Stimulated activated CD4-positive, alpha-beta T cell treated with anti-CD3 and anti-CD28 coated beads, Interleukin-1b, Interleukin-23, amount 100 ng/mL, for 24 hours (primary cell): Measurements from ENCODE around the gene C1orf21.

ENCODE experiments used
- DNase-seq, 4 experiments: peaks; one replicate each; pipeline ENCODE4 v3.0.0-alpha.2; 2020; ENCODE audit warnings: low read depth in 4 of 4, low spot score in 1 of 4

Gene C1orf21

GRCh38 chr1:184483101-184483683 is 96.4 kb downstream of the C1orf21 start:
- DNase-seq = no peak

GRCh38 chr1:184485751-184486723 is 99.2 kb downstream of the C1orf21 start:
- no peak for DNase-seq

GRCh38 chr1:184486761-184487445 is 100.1 kb downstream of the C1orf21 start:
- DNase-seq = no peak

DNA sequence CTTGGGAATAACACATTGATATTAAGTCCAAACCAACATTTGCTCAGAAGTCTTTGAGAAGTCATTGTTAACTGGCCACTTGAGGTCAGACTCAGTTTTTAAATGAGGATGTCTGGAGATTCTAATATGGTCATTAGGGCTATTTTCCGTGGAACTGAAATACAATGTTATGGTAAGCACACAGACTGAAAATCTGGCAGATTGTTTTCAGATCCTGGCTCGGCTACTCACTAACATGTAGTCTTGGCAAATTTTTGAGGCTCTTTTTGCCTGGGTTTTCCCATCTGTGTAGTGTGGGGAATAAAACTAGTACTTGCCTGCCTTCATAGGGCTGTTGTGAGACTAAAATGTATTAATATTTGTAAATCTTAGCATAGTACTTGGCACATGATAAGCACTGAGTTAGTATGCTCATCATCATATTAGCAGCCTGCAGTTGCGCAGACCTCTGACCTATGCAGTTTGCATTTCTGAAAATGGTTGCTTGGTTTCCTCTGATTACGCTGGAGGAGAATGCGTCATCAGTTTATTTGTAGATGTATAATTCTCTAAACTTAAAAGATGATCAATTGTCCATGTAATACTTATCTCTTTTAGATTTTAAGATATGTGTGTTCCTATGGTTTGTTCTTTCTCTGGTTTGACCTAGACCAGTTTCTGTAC is 100.8 kb downstream of the C1orf21 start:
- DNase-seq = no peak

DNA sequence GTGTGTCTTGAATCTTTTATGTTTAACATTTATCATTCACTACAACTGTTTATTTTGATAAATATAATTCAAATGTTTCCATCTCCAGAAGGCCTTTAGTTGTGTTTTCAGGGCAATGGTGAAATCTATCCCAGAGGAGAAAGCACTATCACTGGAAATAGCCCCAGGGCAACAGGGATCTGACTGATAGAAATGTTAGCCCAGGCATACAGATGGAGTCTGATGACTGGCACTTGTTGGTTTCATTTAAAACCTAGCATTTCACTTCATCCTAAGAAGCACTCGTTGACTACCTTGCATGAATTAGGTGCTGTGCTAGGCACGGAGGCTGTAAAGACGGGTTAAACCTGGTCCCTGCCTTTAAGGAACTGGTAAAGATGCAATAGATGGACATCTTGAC is 103.1 kb downstream of the C1orf21 start:
- no peak for DNase-seq

- no peak for DNase-seq
Measured at GRCh38 chr1:184492536-184492935, 105.7 kb downstream of the C1orf21 start.

- no peak for DNase-seq
Measured at GRCh38 chr1:184493987-184494388, 107.2 kb downstream of the C1orf21 start.

DNA sequence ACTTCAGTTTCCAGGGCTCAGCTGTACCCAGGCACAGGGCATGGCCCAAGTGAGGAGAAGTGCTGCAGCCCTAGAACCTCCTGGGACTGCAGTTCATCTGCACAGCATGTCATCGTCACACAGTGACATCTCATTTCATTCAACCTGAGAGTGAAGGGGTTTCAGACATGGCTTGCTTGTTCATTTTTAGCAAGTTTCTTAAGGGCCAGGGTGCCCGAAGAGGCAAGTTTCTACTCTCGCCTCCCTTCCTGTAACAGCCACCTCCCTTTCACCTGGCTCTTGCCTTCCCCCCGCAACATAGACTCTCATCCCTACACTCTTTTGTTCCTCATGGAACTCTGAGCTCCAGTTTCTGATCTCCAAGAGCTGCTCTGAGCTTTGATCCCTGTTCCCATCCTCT is 108.1 kb downstream of the C1orf21 start:
- DNase-seq = no peak

DNA sequence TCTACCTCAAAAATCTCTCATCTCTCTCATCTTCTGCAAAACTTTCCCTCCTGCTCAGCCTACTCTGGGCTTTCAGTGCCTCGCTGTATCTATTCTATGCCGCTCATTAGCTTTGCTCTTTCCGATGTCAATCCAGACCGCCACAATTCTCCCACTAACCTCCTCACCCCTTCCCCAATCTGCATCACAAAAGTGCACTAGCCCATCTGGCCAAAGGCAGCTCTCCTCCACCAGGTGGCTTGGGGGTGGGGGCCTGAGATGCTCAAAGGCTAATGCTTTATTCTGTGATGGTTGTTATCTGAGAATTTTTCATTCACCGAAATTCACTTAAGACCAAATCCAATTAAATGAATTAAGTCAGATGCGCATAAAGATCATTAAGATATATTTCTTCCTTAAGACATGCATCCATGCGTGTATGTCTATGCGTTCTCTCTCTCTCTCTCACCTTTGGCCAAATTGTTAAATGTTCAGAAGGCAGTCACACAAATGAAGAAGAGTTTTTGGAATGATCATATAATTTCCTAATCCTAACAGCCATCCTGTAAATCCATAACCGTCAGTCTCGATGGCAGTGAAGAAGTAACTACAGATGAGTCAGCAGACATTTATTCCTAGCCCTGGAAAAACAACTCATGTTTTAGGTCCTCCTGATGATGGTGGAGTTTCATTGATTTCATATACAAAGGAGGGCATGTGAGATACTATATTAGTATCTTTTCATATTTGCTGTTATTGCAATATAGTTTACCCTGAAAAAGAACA is 111.3 kb downstream of the C1orf21 start:
- no peak for DNase-seq

GRCh38 chr1:184499616-184500015 is 112.8 kb downstream of the C1orf21 start:
- no peak for DNase-seq

- no peak for DNase-seq
Measured at GRCh38 chr1:184502161-184502560, 115.3 kb downstream of the C1orf21 start.

DNA sequence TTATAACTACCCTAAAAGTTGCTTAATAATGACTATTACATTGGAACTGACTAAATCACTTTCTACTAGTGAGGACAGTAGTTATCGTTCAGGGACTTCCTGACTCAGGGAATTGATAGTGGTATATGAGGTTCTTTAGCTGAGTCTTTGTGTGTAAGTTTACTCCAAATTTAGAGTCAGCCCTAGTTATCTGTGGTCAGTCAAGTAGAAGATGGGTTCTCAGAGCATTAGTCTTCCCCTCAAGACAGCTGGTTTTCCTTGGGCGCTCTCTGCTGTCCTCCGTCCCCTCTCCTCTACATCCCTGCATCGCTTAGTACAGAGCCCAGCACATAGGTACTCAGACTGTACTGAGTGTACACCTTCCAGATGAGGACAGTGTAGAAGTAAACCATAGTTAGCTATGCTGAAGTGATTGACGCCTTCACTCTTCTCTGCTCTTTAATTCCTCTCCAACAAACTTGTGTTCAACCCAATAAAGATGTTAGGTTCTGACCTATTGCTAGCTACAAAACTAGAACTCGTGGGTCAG is 116.5 kb downstream of the C1orf21 start:
- DNase-seq = no peak

DNA sequence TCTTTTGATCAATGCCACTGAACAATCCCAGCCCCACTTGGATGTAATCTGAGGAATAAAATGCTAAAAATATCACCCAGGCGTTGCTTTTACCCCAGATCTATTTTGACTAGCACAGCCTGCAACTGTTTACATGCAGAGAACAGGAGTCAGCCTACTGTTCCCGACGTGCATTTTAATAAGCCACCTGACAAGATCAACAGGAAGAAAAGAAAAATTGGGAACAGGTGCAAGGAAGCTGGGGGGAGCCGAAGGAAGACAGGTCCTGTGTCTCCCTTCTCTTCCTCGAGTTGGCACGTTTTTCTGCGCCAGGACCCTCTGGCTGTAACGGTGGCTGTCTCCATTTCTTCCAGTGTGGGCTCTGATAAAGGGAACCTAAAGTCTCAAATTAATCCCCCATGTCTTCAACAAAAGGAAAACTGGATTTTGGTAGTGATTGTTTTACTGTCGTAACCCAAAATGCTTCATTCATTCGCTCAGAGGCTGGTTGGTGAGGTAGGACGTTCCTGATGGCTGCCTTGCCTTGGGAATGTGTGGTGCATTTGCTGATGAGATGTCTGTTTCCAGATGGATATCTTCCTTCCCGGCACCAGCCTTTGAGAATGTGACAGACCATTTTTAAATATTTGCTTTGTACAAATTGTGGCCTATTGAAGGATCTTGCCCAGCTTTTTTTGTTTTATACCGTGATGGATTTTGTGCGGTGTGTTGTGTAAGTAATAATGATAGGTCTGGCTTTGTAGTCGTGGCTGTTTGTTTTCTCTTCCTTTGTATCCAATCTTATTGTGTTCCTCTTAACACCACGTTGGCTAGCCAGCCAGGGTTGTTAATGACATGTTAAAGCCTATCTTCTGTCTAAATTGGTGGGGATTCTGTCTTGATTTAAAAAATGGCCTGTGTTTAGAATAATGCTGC is 117.5 kb downstream of the C1orf21 start:
- no peak for DNase-seq

DNA sequence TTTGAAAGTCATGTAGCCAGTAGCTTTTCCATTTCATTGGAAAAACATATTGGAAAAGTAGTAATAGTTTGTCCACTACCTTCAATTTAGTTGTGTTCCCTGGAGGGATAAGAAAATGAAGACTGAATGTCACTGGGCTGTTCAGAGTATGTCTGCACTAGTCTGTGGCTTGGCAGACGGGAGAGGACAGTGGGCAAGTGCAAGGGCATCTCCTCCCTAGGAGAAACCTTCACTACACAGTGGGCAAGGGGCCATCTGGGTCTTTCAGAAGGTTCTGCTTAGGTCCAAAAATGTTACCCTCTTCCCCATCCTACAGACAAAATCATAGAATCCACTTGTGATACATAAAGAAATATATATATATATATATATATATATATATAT is 118.1 kb downstream of the C1orf21 start:
- no peak for DNase-seq

GRCh38 chr1:184506481-184506880 is 119.7 kb downstream of the C1orf21 start:
- no peak for DNase-seq

GRCh38 chr1:184507165-184507564 is 120.3 kb downstream of the C1orf21 start:
- no peak for DNase-seq

DNA sequence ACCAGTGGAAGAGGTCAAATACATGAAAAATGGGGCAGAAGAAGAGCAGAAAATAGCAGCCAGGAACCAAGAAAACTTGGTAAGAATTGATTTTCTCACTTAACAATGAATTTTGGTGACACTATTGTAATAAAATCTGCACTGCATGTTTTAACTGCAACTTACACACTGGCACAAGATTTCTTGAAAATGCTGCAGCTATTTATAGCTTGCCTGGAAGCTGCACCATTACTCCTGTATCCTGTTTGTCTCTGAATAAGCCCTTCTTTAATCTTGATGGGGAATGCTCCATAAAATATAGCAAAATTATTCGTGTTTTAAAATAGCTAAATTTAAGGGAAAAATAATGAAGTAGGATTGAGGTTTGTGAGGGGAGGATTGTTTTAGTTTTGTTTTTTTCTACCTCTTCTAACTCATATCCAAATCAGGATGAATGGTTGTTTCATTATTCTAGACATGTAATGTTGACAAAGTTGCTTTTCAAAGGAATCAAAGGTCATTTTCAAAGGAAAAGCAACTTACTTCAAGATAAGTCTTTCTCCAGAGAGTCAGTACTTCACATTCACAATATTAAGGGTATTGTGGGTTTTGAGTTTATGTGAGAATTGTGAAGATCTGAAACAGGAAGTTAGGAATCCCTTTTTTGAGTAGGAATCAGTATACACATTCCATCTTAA is 120.9 kb downstream of the C1orf21 start:
- no peak for DNase-seq

DNA sequence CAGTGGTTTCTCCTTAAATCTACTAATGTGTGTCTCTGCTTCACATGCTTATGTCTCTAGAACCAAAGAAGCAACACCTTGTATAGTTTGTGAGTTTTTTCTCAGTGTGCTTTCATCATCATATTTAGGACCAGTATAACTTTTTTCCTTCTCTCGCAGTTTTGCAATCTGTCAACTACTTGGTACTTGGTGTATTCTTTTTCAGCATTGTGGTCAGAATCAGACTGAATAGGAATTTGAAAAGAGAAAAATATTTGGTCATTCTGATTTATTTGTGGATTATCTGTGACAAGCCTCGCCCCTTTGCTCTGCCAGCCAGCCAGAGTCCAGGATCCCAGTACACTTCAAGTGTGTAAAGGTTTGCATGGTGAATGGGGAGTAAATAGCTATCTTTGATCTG is 122.3 kb downstream of the C1orf21 start:
- DNase-seq = no peak

- no peak for DNase-seq
Measured at GRCh38 chr1:184510110-184510509, 123.3 kb downstream of the C1orf21 start.
